K562 (cell line): ENCODE measurements around the gene DKK3.

Experiments used
- CBX3 ChIP-seq, 2 experiments: IDR thresholded peaks; 1 replicate in 1 of 2; 2 replicates in 1 of 2; pipeline ENCODE4 v1.6.1; 2012; ENCODE audit warnings: inconsistent platforms in 2 of 2, low read length in 2 of 2, borderline replicate concordance in 1 of 2, control low read depth in 1 of 2
- CTCF ChIP-seq, 3 experiments: IDR thresholded peaks in 2 of 3; conservative IDR thresholded peaks in 1 of 3; 2 replicates each; pipeline ENCODE4 v1.5.1; 2011 to 2012; ENCODE audit warnings: low read length in 3 of 3, mild to moderate bottlenecking in 3 of 3, control low read depth in 2 of 3, improper control_type of control experiment in 1 of 3, inconsistent platforms in 1 of 3, low read depth in 1 of 3, mixed read lengths in 1 of 3, moderate library complexity in 1 of 3; ENCODE audit not compliant: insufficient read depth in 2 of 3
- FOXM1 ChIP-seq, 2 experiments: fragments of 450-650 bp in 1 of 2; sonication (generic) in 1 of 2; formaldehyde crosslinking in 1 of 2; IDR thresholded peaks; 2 replicates each; pipeline versions ENCODE4 v1.6.1 to v1.9.0; 2017 to 2022; ENCODE audit warnings: low read depth in 2 of 2, mild to moderate bottlenecking in 2 of 2, missing genetic modification reagents in 1 of 2, moderate library complexity in 1 of 2
- MTF1 ChIP-seq: fragments of 250-450 bp; sonication (Bioruptor Pico); IDR thresholded peaks from 2 replicates; pipeline ENCODE4 v1.9.0; 2021; ENCODE audit warnings: moderate library complexity, mild to moderate bottlenecking, inconsistent platforms, borderline replicate concordance
- POLR2AphosphoS5 ChIP-seq: IDR thresholded peaks from 2 replicates; pipeline ENCODE4 v1.6.1; 2011; ENCODE audit warnings: mild to moderate bottlenecking, low read depth, low read length, moderate library complexity; ENCODE audit not compliant: control insufficient read depth, insufficient read depth

- TF ChIP-seq FOXM1 (IDR thresholded peaks at IDR 0.05; ENCODE audit: low read depth) (no peak), FOXM1 (CRISPR knock-in tag; IDR thresholded peaks at IDR 0.05; ENCODE audit: low read depth) (no peak), POLR2AphosphoS5 (no peak), CTCF (IDR thresholded peaks at IDR 0.05 in 2 of 3, conservative IDR thresholded peaks at IDR 0.05 in 1 of 3; ENCODE audit: insufficient read depth in 2 of 3, low read depth in 1 of 3, low read length in 3 of 3) (no peak), CBX3 (IDR thresholded peaks at IDR 0.05; ENCODE audit: borderline replicate concordance in 1 of 2, low read length in 2 of 2) (no peak), MTF1 (CRISPR knock-in tag) (no peak)
Measured at GRCh38 chr11:11992257-11993212, 15.9 kb downstream of the DKK3 start.
